Pancreas (tissue), 10 donors: ENCODE data around the gene CINP. TPM values are rescaled to one million over a fixed set of nuclear protein-coding genes. Genes with fewer than 3 reads are reported as not detected.

Source experiments
- ATAC-seq, 4 donors: fragments of 200-7000 bp; cut with Tn5 transposase; one replicate each; pipeline versions ENCODE4 v1.8.0 to v1.9.1; 2020; ENCODE audit warnings: mild to moderate bottlenecking in 4 of 4, moderate library complexity in 4 of 4
- DNase-seq, 6 donors: peaks; one replicate each; pipeline ENCODE4 v3.0.0-alpha.2; 2020
- FAIRE-seq: peaks from 2 replicates; lab custom pipeline; 2012; peaks lifted over from hg19 to GRCh38; lab: Jason Lieb, UNC
- H3K27ac ChIP-seq, 4 donors: fragments of 200-600 bp; sonication (generic); 1 replicate in 3 of 4; 2 replicates in 1 of 4; pipeline versions ENCODE4 v1.5.0 to v1.8.0; 2020
- H3K27me3 ChIP-seq, 4 donors: fragments of 200-600 bp; one replicate each; pipeline ENCODE4 v1.8.0; 2021
- H3K36me3 ChIP-seq, 3 donors: fragments of 200-600 bp; sonication (generic) in 1 of 3; one replicate each; pipeline versions ENCODE4 v1.5.0 to v1.8.0; 2020 to 2021
- H3K4me1 ChIP-seq, 3 donors: fragments of 200-600 bp; one replicate each; pipeline ENCODE4 v1.8.0; 2021
- H3K4me3 ChIP-seq, 4 donors: fragments of 200-600 bp; sonication (generic) in 2 of 4; one replicate each; pipeline versions ENCODE4 v1.5.0 to v1.8.0; 2020 to 2021
- H3K9me3 ChIP-seq, 4 donors: fragments of 200-600 bp; one replicate each; pipeline ENCODE4 v1.8.0; 2021
- WGBS, 2 donors: extraction: QIAGEN DNeasy Blood & Tissue Kit; methylation state at CpG; one replicate each; pipeline ENCODE4 v1.1.7; 2013; 5-methylcytosine and 5-hydroxymethylcytosine counted together
- intact Hi-C, 3 donors: fragments of 100-400 bp; cut with DNase I; formaldehyde crosslinking; loops; one replicate each; pipeline versions ENCODE4 v1.11.1 to v1.14.2; 2022
- polyA plus RNA-seq, 2 donors: library from polyadenylated mRNA; stranded (reverse); fragments of 200-250 nt; gene quantifications; one replicate each; pipeline ENCODE4 v1.2.3, GENCODE V29; 2013
- total RNA-seq, 6 donors: library from RNA; stranded (reverse); fragmentation: NEBNext Ultra II Directional in 4 of 6; extraction: Animal tissue kit (Norgen Biotek cat#: 25700) in 4 of 6; gene quantifications; one replicate each; pipeline versions ENCODE4 v1.2.1 to v1.2.4, GENCODE V29; 2021 to 2023
- TF ChIP-seq, protein P1 (sequence below), 4 donors: fragments of 200-600 bp; sonication (generic) in 3 of 4; IDR thresholded peaks; one replicate each; pipeline versions ENCODE4 v1.5.0 to v1.8.0; 2021; ENCODE audit warnings: antibody characterized with exemption in 4 of 4
- donor health status: healthy with polysubstance abuse.
- donor health status: DM: no; HTN: no; CAD: no; lungs with moderate emphysema.
- donor health status: DM: no; HTN: no; CAD: no.
- donor health status: control.
- donor health status: control.
- donor health status: Bipolar disorder and iron deficiency.
- donor health status: DM: yes; HTN: yes; CAD: no.
- donor health status: DM: no; HTN: no; CAD: no.
- donor health status: DM: no; HTN: no; CAD: no.
- donor health status: DM: yes; HTN: yes; CAD: no.

CINP gene
- total and polyA plus RNA-seq, 8 donors, result 19.5 to 26.4 (median 24.9) TPM

DNA sequence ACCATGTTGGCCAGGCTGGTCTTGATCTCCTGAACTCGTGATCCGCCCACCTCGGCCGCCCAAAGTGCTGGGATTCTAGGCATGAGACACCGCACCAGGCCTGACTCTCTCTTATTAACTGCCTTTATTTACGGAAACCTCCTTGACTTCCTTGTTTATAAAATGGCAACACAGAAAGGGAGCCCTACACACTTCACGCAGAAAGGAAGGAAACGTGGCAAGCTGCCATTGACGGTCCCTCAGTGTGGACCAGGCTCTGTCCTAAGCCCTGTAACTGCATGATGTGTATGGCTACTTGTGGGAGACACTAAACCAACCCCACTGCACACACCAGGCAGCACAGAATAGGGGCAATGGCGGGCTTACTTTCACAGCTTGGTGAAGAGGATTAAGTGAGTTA lies 11.7 kb downstream of the CINP start:
- intact Hi-C loops, result no loop called here
- H3K4me3 ChIP-seq, result no peak overlapping the region
- H3K27ac ChIP-seq, result no peak overlapping the region
- H3K9me3 ChIP-seq, result no peaks in the 10 kb centered on the region
- FAIRE-seq (no peak), DNase-seq (no peak), ATAC-seq (no peak)
- H3K27me3 ChIP-seq, result no peaks in the 10 kb centered on the region
- H3K4me1 ChIP-seq, result no peaks in the 10 kb centered on the region
- WGBS, 2 donors, result 93 to 94% methylated on average over 10 of the region's 10 CpGs
- TF ChIP-seq, protein P1, sequence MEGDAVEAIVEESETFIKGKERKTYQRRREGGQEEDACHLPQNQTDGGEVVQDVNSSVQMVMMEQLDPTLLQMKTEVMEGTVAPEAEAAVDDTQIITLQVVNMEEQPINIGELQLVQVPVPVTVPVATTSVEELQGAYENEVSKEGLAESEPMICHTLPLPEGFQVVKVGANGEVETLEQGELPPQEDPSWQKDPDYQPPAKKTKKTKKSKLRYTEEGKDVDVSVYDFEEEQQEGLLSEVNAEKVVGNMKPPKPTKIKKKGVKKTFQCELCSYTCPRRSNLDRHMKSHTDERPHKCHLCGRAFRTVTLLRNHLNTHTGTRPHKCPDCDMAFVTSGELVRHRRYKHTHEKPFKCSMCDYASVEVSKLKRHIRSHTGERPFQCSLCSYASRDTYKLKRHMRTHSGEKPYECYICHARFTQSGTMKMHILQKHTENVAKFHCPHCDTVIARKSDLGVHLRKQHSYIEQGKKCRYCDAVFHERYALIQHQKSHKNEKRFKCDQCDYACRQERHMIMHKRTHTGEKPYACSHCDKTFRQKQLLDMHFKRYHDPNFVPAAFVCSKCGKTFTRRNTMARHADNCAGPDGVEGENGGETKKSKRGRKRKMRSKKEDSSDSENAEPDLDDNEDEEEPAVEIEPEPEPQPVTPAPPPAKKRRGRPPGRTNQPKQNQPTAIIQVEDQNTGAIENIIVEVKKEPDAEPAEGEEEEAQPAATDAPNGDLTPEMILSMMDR (IDR thresholded peaks at IDR 0.05), result no peak
- H3K36me3 ChIP-seq, result peaks cover 0 to 56% (median 7%) of the 10 kb centered on the region in 3 donors

GRCh38 chr14:102348376-102348775 lies 14.3 kb downstream of the CINP start:
- intact Hi-C loops, result no loop called here
- H3K27me3 ChIP-seq, result no peaks in the 10 kb centered on the region
- TF ChIP-seq, protein P1 (IDR thresholded peaks at IDR 0.05), result no peak
- FAIRE-seq, result no peak
- H3K27ac ChIP-seq, result no peak overlapping the region
- H3K4me1 ChIP-seq, result no peaks in the 10 kb centered on the region
- ATAC-seq, result no peak
- no peak overlapping the region for H3K4me3 ChIP-seq
- 90 to 94% methylated on average over 16 of the region's 16 CpGs for WGBS, 2 donors
- peaks cover 0 to 34% (median 13%) of the 10 kb centered on the region in 3 donors for H3K36me3 ChIP-seq
- DNase-seq, result no peak
- no peaks in the 10 kb centered on the region for H3K9me3 ChIP-seq

DNA sequence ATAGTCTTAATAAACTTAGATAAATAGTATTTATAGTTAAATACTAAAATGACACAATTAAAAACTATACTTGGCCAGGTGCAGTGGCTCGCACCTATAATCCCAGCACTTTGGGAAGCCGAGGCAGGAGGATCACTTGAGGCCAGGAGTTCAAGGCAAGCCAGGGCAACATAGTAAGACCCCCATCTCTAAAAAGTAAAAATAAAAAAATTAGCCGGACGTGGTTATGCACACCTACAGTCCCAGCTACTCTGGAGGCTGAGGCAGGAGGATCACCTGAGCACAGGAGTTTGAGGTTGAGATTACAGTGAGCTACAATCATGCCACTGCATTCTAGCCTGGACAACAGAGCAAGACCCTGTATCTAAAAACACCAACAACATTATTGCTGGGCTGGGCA lies 16.0 kb downstream of the CINP start:
- no peaks in the 10 kb centered on the region for H3K27me3 ChIP-seq
- H3K9me3 ChIP-seq, result no peaks in the 10 kb centered on the region
- no peak overlapping the region for H3K27ac ChIP-seq
- no peaks in the 10 kb centered on the region for H3K4me1 ChIP-seq
- FAIRE-seq, result no peak
- no peak overlapping the region for H3K4me3 ChIP-seq
- 94 to 96% methylated on average over 4 of the region's 4 CpGs for WGBS, 2 donors
- TF ChIP-seq, protein P1 (IDR thresholded peaks at IDR 0.05), result no peak
- H3K36me3 ChIP-seq, result peaks cover 0 to 34% (median 13%) of the 10 kb centered on the region in 3 donors
- DNase-seq, result no peak
- intact Hi-C loops, result no loop called here
- no peak for ATAC-seq

GRCh38 chr14:102345232-102345631 lies 17.5 kb downstream of the CINP start:
- H3K27me3 ChIP-seq, result no peaks in the 10 kb centered on the region
- no peaks in the 10 kb centered on the region for H3K4me1 ChIP-seq
- no peak overlapping the region for H3K4me3 ChIP-seq
- ATAC-seq (no peak), DNase-seq (no peak), FAIRE-seq (no peak)
- H3K9me3 ChIP-seq, result no peaks in the 10 kb centered on the region
- H3K27ac ChIP-seq, result no peak overlapping the region
- H3K36me3 ChIP-seq, result peaks cover 0 to 34% (median 13%) of the 10 kb centered on the region in 3 donors
- WGBS, 2 donors, result 82 to 90% methylated on average over 2 to 3 of the region's 3 CpGs
- TF ChIP-seq, protein P1 (IDR thresholded peaks at IDR 0.05), result no peak
- intact Hi-C loops, result no loop called here

DNA sequence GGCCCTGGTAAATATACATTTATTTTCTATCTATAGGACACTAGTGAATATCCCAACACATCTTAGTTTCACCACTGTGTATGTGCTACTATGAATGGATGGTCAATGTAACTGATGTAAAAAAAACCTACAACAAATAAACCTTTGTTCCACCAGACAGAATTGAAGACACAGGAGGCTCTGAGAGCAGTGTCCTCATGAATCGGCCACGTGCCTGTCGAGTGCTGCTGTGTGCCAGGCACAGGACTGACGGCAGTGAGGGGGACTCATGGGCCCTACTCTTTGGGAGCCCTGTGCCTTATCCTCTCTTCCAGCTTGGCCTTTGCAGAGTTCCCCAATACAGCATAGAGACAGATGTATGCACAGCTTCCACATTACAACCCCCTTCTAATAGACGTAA lies 18.2 kb downstream of the CINP start:
- peak in 1 of 4 donors; percentile 6 for ATAC-seq
- TF ChIP-seq, protein P1 (IDR thresholded peaks at IDR 0.05), result no peak
- Histone ChIP-seq H3K4me3 (no peak overlapping the region), H3K27me3 (no peaks in the 10 kb centered on the region), H3K9me3 (no peaks in the 10 kb centered on the region), H3K27ac (no peak overlapping the region), H3K4me1 (no peaks in the 10 kb centered on the region), H3K36me3 (peaks cover 0 to 33% (median 13%) of the 10 kb centered on the region in 3 donors)
- intact Hi-C loops, result no loop called here
- no peak for DNase-seq
- no peak for FAIRE-seq
- 81 to 82% methylated on average over 5 of the region's 5 CpGs for WGBS, 2 donors
